Gastroesophageal sphincter (tissue), 4 donors: ENCODE results near the gene PCK1. TPM values are rescaled to one million over a fixed set of nuclear protein-coding genes. Genes with fewer than 3 reads are reported as not detected.

Source experiments
- ATAC-seq: fragments of 150-250 bp; one replicate; pipeline ENCODE4 v1.9.1; 2016; ENCODE audit warnings: mild to moderate bottlenecking, moderate library complexity
- H3K27ac ChIP-seq, 4 donors: fragments of 200-600 bp; sonication (generic) in 3 of 4; 1 replicate in 3 of 4; 2 replicates in 1 of 4; pipeline ENCODE4 v1.5.1; 2016 to 2019
- H3K27me3 ChIP-seq: fragments of 200-600 bp; sonication (generic); one replicate; pipeline ENCODE4 v1.5.1; 2019
- H3K36me3 ChIP-seq, 2 donors: fragments of 200-600 bp; sonication (generic); one replicate each; pipeline ENCODE4 v1.5.1; 2019; ENCODE audit warnings: control low read depth in 1 of 2
- H3K4me1 ChIP-seq, 3 donors: fragments of 200-600 bp; sonication (generic); 1 replicate in 2 of 3; 2 replicates in 1 of 3; pipeline ENCODE4 v1.5.1; 2016 to 2019; ENCODE audit warnings: control low read depth in 2 of 3
- H3K4me3 ChIP-seq, 2 donors: fragments of 200-600 bp; sonication (generic); one replicate each; pipeline ENCODE4 v1.5.1; 2019; ENCODE audit warnings: mild to moderate bottlenecking in 1 of 2, moderate library complexity in 1 of 2
- H3K9me3 ChIP-seq, 3 donors: fragments of 200-600 bp; sonication (generic); one replicate each; pipeline ENCODE4 v1.5.1; 2017 to 2019; ENCODE audit warnings: control low read depth in 2 of 3
- CTCF ChIP-seq, 4 experiments: fragments of 200-600 bp in 2 of 4; fragments of 450-650 bp in 2 of 4; sonication (generic) in 1 of 4; IDR thresholded peaks; one replicate each; pipeline ENCODE4 v1.5.1; 2017 to 2019; ENCODE audit warnings: antibody characterized with exemption in 4 of 4, mild to moderate bottlenecking in 2 of 4, moderate library complexity in 2 of 4
- EP300 ChIP-seq: sonication (generic); formaldehyde crosslinking; IDR thresholded peaks from one replicate; pipeline ENCODE4 v1.6.1; 2017; ENCODE audit warnings: antibody characterized with exemption, mild to moderate bottlenecking
- POLR2A ChIP-seq, 2 donors: fragments of 450-650 bp; IDR thresholded peaks; one replicate each; pipeline ENCODE4 v1.6.1; 2017; ENCODE audit warnings: antibody characterized with exemption in 2 of 2, mild to moderate bottlenecking in 2 of 2, moderate library complexity in 1 of 2
- POLR2AphosphoS5 ChIP-seq: sonication (generic); formaldehyde crosslinking; IDR thresholded peaks from one replicate; pipeline ENCODE4 v1.6.1; 2017; ENCODE audit warnings: antibody characterized with exemption
- WGBS, 2 donors: methylation state at CpG; one replicate each; pipeline ENCODE4 v1.1.5; 2018; ENCODE audit warnings: low coverage in 1 of 2; 5-methylcytosine and 5-hydroxymethylcytosine counted together
- total RNA-seq, 4 donors: library from RNA; depleted of rRNA; stranded (reverse); fragments of >200 nt; gene quantifications; one replicate each; pipeline ENCODE4 v1.1.0, GENCODE V29; 2016

Gene PCK1
- total RNA-seq, 4 donors from 2014 or later = 0.15 to 3.2 (median 0.23) TPM

GRCh38 chr20:57593134-57593886 lies 32.4 kb downstream of the PCK1 start:
- TF ChIP-seq CTCF (IDR thresholded peaks at IDR 0.05) = no peak
- no peak for TF ChIP-seq POLR2A (IDR thresholded peaks at IDR 0.05)
- TF ChIP-seq POLR2AphosphoS5 = no peak
- TF ChIP-seq EP300 = no peak
- Histone ChIP-seq H3K4me1 (peaks cover 0 to 24% (median 5%) of the 10 kb centered on the region in 3 donors), H3K27me3 (peaks cover 8% of the 10 kb centered on the region), H3K27ac (no peak overlapping the region), H3K9me3 (peaks cover 0 to 1% (median 0%) of the 10 kb centered on the region in 3 donors), H3K36me3 (no peaks in the 10 kb centered on the region), H3K4me3 (no peak overlapping the region)
- no peak for ATAC-seq
- 42 to 49% methylated on average over 8 to 9 of the region's 17 CpGs for WGBS, 2 donors

- Histone ChIP-seq H3K4me3 (no peak overlapping the region), H3K9me3 (no peaks in the 10 kb centered on the region), H3K4me1 (peaks cover 0 to 24% (median 5%) of the 10 kb centered on the region in 3 donors), H3K36me3 (no peaks in the 10 kb centered on the region), H3K27me3 (peaks cover 8% of the 10 kb centered on the region), H3K27ac (no peak overlapping the region)
- TF ChIP-seq CTCF (IDR thresholded peaks at IDR 0.05) (peak in 3 of 4 experiments; percentile 80 to 93 (median 82)), EP300 (no peak)
- ATAC-seq = no peak
- 21 to 52% methylated on average over 8 to 15 of the region's 27 CpGs for WGBS, 2 donors
These were observed 33.4 kb downstream of the PCK1 start for GRCh38 chr20:57594092-57594951.

GRCh38 chr20:57595041-57596030 lies 34.4 kb downstream of the PCK1 start:
- WGBS, 2 donors = 100% methylated on average over 2 of the region's 25 CpGs; no CpG with 5 or more reads in 1 of the 2 donors
- Histone ChIP-seq H3K9me3 (no peaks in the 10 kb centered on the region), H3K4me3 (no peak overlapping the region), H3K27me3 (peaks cover 8% of the 10 kb centered on the region), H3K27ac (no peak overlapping the region), H3K36me3 (no peaks in the 10 kb centered on the region), H3K4me1 (peaks cover 0 to 24% (median 5%) of the 10 kb centered on the region in 3 donors)
- no peak for ATAC-seq
- no peak for TF ChIP-seq POLR2AphosphoS5
- TF ChIP-seq CTCF (IDR thresholded peaks at IDR 0.05) = no peak
- no peak for TF ChIP-seq EP300
- TF ChIP-seq POLR2A (IDR thresholded peaks at IDR 0.05) = no peak

GRCh38 chr20:57596358-57596757 lies 35.4 kb downstream of the PCK1 start:
- Histone ChIP-seq H3K27ac (no peak overlapping the region), H3K4me3 (no peak overlapping the region), H3K9me3 (no peaks in the 10 kb centered on the region), H3K4me1 (peaks cover 0 to 24% (median 5%) of the 10 kb centered on the region in 3 donors), H3K36me3 (no peaks in the 10 kb centered on the region), H3K27me3 (peaks cover 8% of the 10 kb centered on the region)
- no peak for TF ChIP-seq EP300
- no peak for TF ChIP-seq POLR2A (IDR thresholded peaks at IDR 0.05)
- TF ChIP-seq POLR2AphosphoS5 = no peak
- TF ChIP-seq CTCF (IDR thresholded peaks at IDR 0.05) = no peak
- WGBS, 2 donors = 50% methylated on average over 2 of the region's 11 CpGs; no CpG with 5 or more reads in 1 of the 2 donors
- ATAC-seq = no peak
